Brain microvascular endothelial cell (primary cell): Measurements from ENCODE around the gene ZDHHC6.

Experiments used
- DNase-seq: peaks from one replicate; pipeline ENCODE4 v3.0.0-alpha.2; 2020
- H3K27ac ChIP-seq: fragments of 250-450 bp; sonication (Bioruptor Pico); 2 replicates; pipeline ENCODE4 v1.5.1; 2020; ENCODE audit warnings: mild to moderate bottlenecking, moderate library complexity
- H3K27me3 ChIP-seq: fragments of 250-450 bp; sonication (Bioruptor Pico); replicated peaks from 2 replicates; pipeline ENCODE4 v1.5.1; 2020; ENCODE audit warnings: mild to moderate bottlenecking
- H3K36me3 ChIP-seq: fragments of 250-450 bp; sonication (Bioruptor Pico); replicated peaks from 2 replicates; pipeline ENCODE4 v1.5.1; 2020; ENCODE audit warnings: mild to moderate bottlenecking
- H3K4me3 ChIP-seq: 2 replicates; pipeline ENCODE4 v1.5.1; 2011; ENCODE audit warnings: low read depth, mild to moderate bottlenecking, control low read depth, low read length, moderate library complexity
- CTCF ChIP-seq: IDR thresholded peaks from 2 replicates; pipeline ENCODE4 v1.5.1; 2011; ENCODE audit warnings: low read depth, mild to moderate bottlenecking, moderate library complexity, low read length, control low read depth, inconsistent platforms; ENCODE audit errors: missing control alignments
- in situ Hi-C: cut with HindIII; loops from 2 replicates; pipeline ENCODE4 v1.10.0; 2017; ENCODE audit warnings: low sequenced_read_pairs, low pct_ligation_motif_present

Gene ZDHHC6

GRCh38 chr10:112383325-112383724 lies 63.4 kb downstream of the ZDHHC6 start:
- no peaks in the 10 kb centered on the region for H3K36me3 ChIP-seq
- no peak overlapping the region for H3K27ac ChIP-seq
- no peaks in the 10 kb centered on the region for H3K27me3 ChIP-seq
- H3K4me3 ChIP-seq = no peak overlapping the region
- peak; percentile 45 for DNase-seq
- TF ChIP-seq CTCF = no peak
- in situ Hi-C loops = no loop called here

- Histone ChIP-seq H3K27ac (no peak overlapping the region), H3K4me3 (no peak overlapping the region), H3K27me3 (no peaks in the 10 kb centered on the region), H3K36me3 (no peaks in the 10 kb centered on the region)
- in situ Hi-C loops = no loop called here
- no peak for DNase-seq
- TF ChIP-seq CTCF = no peak
These were observed 64.0 kb downstream of the ZDHHC6 start for GRCh38 chr10:112382515-112383235.
